ENCODE measurements around the gene HNRNPUL2.

Gene HNRNPUL2

GRCh38 chr11:62667460-62667859, 59.8 kb downstream of the HNRNPUL2 start:
- DNase-seq (ENCODE audit: low read depth, low spot score), result no peak

GRCh38 chr11:62666259-62666926, 60.9 kb downstream of the HNRNPUL2 start:
- DNase-seq (ENCODE audit: low read depth, low spot score), result peak; percentile 27

GRCh38 chr11:62665599-62666258, 61.5 kb downstream of the HNRNPUL2 start:
- DNase-seq (ENCODE audit: low read depth, low spot score), result no peak

GRCh38 chr11:62665075-62665598, 62.1 kb downstream of the HNRNPUL2 start, which contains the start of the genes C11orf98 and CSKMT:
TSS of gene C11orf98 (minus strand) at chr11:62665210. CDS start at chr11:62665169, 41 bp downstream.
TSS of gene CSKMT (plus strand) at chr11:62665312. CDS start at chr11:62665880, 568 bp downstream.
- DNase-seq (ENCODE audit: low read depth, low spot score), result peak; percentile 96

GRCh38 chr11:62664405-62665074, 62.7 kb downstream of the HNRNPUL2 start:
- peak; percentile 89 for DNase-seq (ENCODE audit: low read depth, low spot score)

Measured in ELF-1 (cell line).